HG03565 (cell line): ENCODE data around the gene MUC5AC.
"Not testable (repeated sequence)": the region's sequence is repeated elsewhere in the genome, so short reads cannot be mapped to it uniquely, and the experiment has no call there.

Experiments used
- ATAC-seq: cut with Tn5 transposase; IDR thresholded peaks from one replicate; pipeline ENCODE4 v1.9.1; 2021; ENCODE audit warnings: mild to moderate bottlenecking, moderate library complexity; ENCODE audit not compliant: unreplicated experiment

MUC5AC gene

GRCh38 chr11:1148752-1149180 lies 9.0 kb upstream of the MUC5AC start:
- no peak for ATAC-seq

GRCh38 chr11:1149545-1149944 lies 8.2 kb upstream of the MUC5AC start:
- no peak for ATAC-seq

GRCh38 chr11:1150116-1150515 lies 7.6 kb upstream of the MUC5AC start:
- ATAC-seq, result no peak

- ATAC-seq, result no peak
These were observed 6.9 kb upstream of the MUC5AC start for GRCh38 chr11:1150769-1151365.

- ATAC-seq, result no peak
These were observed 6.1 kb upstream of the MUC5AC start for GRCh38 chr11:1151366-1152315.

- ATAC-seq, result no peak
These were observed 5.2 kb upstream of the MUC5AC start for GRCh38 chr11:1152316-1153104.

- ATAC-seq, result no peak
These were observed 4.4 kb upstream of the MUC5AC start for GRCh38 chr11:1153105-1153950.

- ATAC-seq, result no peak
These were observed 3.7 kb upstream of the MUC5AC start for GRCh38 chr11:1153951-1154493.

GRCh38 chr11:1154656-1155055 lies 3.1 kb upstream of the MUC5AC start:
- not testable (repeated sequence) for ATAC-seq

- ATAC-seq, result no peak
These were observed 2.5 kb upstream of the MUC5AC start for GRCh38 chr11:1155274-1155693.

- no peak for ATAC-seq
These were observed 1.0 kb upstream of the MUC5AC start for GRCh38 chr11:1156506-1157340.

GRCh38 chr11:1157341-1157644 lies 460 bp upstream of the MUC5AC start:
- no peak for ATAC-seq

GRCh38 chr11:1158681-1159487 lies 1.1 kb downstream of the MUC5AC start:
- no peak for ATAC-seq

- not testable (repeated sequence) for ATAC-seq
These were observed 1.9 kb downstream of the MUC5AC start for GRCh38 chr11:1159488-1160220.

- ATAC-seq, result no peak
These were observed 2.7 kb downstream of the MUC5AC start for GRCh38 chr11:1160231-1161101.

GRCh38 chr11:1161410-1162137 lies 3.8 kb downstream of the MUC5AC start:
- ATAC-seq, result no peak
